Sigmoid colon (tissue), 4 donors: ENCODE data around the gene MOB1A.

Experiments
- POLR2A ChIP-seq, 2 donors: fragments of 450-650 bp; IDR thresholded peaks; one replicate each; pipeline ENCODE4 v1.6.1; 2016; ENCODE audit warnings: antibody characterized with exemption in 2 of 2, mild to moderate bottlenecking in 2 of 2, moderate library complexity in 2 of 2
- POLR2AphosphoS5 ChIP-seq, 4 donors: sonication (generic); formaldehyde crosslinking; IDR thresholded peaks; one replicate each; pipeline ENCODE4 v1.6.1; 2017; ENCODE audit warnings: antibody characterized with exemption in 4 of 4
- TF ChIP-seq, protein P1 (sequence below), 4 experiments: fragments of 450-650 bp in 3 of 4; fragments of 200-600 bp in 1 of 4; IDR thresholded peaks; one replicate each; pipeline ENCODE4 v1.5.1; 2016 to 2019; ENCODE audit warnings: antibody characterized with exemption in 4 of 4, mild to moderate bottlenecking in 3 of 4, moderate library complexity in 2 of 4

DNA sequence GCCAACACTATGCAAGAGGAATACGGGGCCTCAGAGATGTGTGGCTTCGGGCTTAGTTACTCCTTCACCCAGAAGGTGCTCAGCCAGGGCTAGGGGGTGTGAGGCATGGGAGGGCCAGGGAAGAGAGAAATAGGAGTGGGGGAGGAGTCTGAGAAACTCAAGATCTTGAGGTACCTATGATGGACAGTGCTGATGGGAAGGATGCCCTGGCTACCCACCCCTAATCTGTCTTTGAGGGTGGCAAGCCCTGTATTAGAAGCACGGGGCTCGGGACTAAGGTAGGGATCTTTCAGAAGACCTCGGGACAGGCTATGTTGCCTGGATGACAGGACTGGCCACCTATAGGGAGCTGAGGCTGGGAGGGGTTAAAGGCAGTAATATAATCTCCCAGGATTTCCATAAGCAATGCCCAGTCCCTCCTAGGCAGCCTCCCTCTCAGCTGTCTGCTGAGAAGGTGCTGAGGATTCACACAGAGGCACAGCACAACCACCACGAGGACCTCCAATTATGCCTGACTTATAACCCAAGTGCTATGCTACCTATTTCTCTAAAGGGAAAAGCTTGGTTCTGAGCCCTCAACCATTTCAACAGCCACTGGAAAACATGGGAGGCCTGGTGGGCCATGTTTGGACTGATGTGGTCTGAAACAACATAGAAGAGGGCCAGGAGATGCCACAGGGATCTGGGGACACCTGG, 43.1 kb upstream of the MOB1A start:
- TF ChIP-seq, protein P1, sequence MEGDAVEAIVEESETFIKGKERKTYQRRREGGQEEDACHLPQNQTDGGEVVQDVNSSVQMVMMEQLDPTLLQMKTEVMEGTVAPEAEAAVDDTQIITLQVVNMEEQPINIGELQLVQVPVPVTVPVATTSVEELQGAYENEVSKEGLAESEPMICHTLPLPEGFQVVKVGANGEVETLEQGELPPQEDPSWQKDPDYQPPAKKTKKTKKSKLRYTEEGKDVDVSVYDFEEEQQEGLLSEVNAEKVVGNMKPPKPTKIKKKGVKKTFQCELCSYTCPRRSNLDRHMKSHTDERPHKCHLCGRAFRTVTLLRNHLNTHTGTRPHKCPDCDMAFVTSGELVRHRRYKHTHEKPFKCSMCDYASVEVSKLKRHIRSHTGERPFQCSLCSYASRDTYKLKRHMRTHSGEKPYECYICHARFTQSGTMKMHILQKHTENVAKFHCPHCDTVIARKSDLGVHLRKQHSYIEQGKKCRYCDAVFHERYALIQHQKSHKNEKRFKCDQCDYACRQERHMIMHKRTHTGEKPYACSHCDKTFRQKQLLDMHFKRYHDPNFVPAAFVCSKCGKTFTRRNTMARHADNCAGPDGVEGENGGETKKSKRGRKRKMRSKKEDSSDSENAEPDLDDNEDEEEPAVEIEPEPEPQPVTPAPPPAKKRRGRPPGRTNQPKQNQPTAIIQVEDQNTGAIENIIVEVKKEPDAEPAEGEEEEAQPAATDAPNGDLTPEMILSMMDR (IDR thresholded peaks at IDR 0.05), result no peak
- TF ChIP-seq POLR2A (IDR thresholded peaks at IDR 0.05) (no peak), POLR2AphosphoS5 (IDR thresholded peaks at IDR 0.05) (no peak)
